HG03025 (cell line): ENCODE results near the gene MAD1L1.

Experiments
- ATAC-seq: cut with Tn5 transposase; IDR thresholded peaks from one replicate; pipeline ENCODE4 v1.9.1; 2021; ENCODE audit warnings: mild to moderate bottlenecking, moderate library complexity; ENCODE audit not compliant: unreplicated experiment, low FRiP score

MAD1L1 gene

DNA sequence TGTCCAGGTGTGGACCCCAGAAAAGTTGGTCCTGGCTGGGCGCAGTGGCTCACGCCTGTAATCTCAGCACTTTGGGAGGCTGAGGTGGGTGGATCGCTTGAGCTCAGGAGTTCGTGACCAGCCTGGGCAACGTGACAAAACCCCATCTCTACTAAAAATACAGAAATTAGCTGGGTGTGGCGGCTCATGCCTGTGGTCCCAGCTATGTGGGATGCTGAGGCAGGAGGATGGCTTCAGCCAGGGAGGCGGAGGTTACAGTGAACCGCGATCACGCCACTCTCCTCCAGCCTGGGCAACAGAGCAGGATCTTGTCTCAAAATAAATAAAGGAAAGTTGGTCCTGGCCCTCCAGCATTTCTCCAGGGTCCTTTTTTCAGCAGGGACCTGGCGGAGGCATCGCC, 10.7 kb upstream of the MAD1L1 start:
- no peak for ATAC-seq

GRCh38 chr7:2242541-2243429, 10.0 kb upstream of the MAD1L1 start:
- ATAC-seq = no peak

DNA sequence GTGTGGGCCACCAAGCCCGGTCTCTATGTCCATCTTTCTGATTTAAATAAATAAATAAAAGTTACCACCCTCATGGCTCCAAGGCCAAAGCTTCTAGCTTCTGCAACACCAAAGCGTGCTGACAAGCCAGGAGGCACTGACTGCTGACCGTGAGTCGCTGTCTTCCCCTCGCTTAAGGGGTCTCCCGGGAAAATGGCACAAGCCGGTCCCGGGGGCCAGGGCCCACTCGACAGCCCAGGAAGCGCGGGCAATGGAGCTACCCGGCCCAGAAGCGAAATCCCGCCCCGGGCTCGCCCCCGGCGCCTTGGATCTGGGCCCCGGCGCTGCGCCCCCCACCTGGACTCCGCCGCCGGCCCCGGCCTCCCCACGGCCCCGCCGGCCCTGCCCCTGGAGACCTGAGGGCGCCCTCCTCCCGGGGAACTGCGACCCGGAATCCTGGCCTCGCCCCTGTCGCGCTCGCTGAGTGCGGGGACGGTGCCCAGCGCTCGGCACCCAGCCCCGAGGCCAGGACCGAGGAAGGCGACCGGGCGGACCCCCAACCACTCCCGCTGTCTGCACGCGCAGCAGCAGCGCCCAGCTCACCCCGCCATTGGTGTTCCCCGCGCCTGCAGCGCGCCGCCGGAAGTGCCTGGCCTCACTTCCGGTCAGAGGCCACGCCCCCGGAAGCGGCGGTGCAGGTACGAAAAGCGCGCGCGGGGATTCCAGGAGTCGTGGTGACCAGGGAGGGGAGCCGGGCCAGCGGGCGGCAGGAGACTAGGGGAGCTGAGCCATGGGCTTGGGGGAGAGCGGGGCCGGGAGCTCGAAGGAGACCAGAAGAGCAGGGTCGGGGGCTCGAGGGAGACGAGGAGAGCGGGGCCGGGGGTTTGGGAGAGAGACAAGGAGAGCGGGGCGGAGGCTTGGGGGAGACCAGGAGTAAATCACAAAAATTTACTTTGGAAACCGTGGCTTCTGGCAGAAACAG, 9.1 kb upstream of the MAD1L1 start, which contains the start of the genes MRM2 and NUDT1:
MRM2 (minus strand) TSS at position 626 of the 961 bp plus-strand sequence; CDS start at position 590, 36 bp downstream.
NUDT1 (plus strand) TSS at position 647 of the 961 bp plus-strand sequence. CDS start 2,349 bp downstream, outside the sequence.
- peak; percentile 60 for ATAC-seq

DNA sequence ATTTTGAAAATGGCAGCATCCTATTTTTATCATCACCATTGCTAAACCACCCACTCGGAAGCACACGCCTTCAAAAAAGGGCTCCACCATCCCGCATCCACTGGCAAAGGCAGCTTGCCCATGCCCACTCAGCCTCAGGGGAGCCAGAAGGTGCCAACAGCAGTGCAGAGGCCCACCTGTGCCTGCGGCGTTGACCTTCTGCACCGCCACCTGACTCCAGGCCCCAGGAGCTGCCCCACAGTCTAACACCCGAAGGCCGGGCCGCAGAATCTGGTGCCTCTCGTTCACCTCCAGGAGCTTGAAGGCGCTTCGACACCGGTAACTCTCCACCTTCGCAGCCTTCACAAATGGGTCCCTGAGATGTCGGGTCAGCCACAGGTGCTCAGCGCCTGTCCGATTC, 6.5 kb upstream of the MAD1L1 start:
- ATAC-seq = no peak

- ATAC-seq = peak; percentile 56
Measured at GRCh38 chr7:2237109-2237602, 4.4 kb upstream of the MAD1L1 start.

DNA sequence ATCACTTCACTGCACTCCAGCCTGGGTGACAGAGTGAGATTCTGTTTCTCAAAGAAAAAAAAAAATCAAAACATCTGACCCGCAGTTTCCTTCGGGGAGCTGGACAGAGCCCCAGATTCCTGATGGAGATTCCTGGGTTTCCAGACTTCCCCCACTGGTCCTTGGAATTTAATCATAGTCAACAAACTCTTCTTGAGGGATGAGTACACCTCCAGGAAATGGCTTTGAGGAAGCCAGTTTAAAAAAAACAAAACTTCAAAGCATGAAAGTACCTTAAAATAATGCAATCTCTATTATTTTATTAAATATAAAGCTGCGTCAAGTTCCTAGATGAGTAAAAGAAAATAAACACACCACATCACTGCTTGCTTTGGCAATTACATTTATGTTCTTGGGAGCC, 1.2 kb upstream of the MAD1L1 start:
- ATAC-seq = no peak

- peak; percentile 24 for ATAC-seq
Measured at GRCh38 chr7:2231992-2232765, 566 bp downstream of the MAD1L1 start.

- no peak for ATAC-seq
Measured at GRCh38 chr7:2230882-2231281, 1.9 kb downstream of the MAD1L1 start.

GRCh38 chr7:2230226-2230625, 2.5 kb downstream of the MAD1L1 start:
- ATAC-seq = no peak

DNA sequence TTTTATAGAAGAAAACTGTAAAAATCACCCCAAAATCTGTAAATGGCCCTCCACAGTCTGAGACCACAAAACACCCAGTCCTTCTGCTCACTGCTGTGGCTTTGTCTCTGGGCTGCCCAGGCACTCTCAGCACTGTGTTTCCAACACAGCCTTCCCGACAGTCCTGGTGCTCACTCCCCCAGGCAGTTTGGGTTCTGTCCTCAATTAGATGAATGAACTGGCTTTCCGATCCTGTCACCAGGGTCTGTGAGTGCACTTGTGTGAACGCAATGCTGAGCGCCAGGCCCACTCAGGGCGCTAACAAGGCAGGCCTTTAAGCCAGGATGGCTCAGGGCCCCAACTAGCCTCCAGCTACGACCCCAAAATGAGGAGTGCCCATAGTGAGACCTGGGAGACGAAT, 3.3 kb downstream of the MAD1L1 start:
- no peak for ATAC-seq

DNA sequence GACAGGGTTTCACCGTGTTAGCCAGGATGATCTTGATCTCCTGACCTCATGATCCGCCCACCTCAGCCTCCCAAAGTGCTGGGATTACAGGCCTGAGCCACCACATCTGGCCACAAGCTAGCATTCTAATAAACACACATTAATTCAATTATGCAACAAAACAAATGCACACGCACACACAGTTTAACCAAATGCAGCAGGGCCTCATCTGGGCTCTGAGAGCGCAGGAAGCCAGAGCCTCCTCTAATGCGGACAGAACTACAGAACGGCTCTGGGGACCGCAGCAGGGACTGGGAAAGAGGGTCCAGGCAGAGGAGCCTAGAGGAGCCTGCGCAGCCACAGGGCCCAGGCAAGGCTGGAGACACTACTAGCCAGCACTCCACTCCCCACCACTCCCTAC, 3.8 kb downstream of the MAD1L1 start:
- ATAC-seq = no peak

- ATAC-seq = no peak
Measured at GRCh38 chr7:2227699-2228098, 5.0 kb downstream of the MAD1L1 start.

GRCh38 chr7:2225830-2226229, 6.9 kb downstream of the MAD1L1 start:
- no peak for ATAC-seq

- no peak for ATAC-seq
Measured at GRCh38 chr7:2225336-2225735, 7.4 kb downstream of the MAD1L1 start.

- no peak for ATAC-seq
Measured at GRCh38 chr7:2224934-2225333, 7.8 kb downstream of the MAD1L1 start.

DNA sequence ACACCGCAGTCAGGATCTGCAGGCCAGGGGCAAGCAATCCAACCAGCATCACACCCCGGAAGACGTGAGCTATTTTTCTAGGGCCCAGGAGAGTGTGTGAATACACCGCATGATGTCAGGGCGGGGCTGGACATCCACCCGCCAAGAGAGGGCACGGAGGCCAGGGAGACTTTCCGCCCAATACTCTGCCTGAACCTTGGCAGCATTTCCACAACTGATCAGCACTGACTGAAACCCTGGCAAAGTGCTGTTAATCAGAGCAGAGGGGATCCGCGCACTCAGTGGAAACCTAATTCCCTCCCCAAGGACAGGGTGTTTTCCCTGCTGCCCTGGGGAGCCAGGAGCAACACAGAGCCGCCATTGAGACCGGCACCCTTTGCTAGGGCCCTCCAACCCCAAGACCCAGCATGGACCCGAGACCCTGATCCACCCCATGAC, 8.2 kb downstream of the MAD1L1 start:
- ATAC-seq = no peak

GRCh38 chr7:2223321-2223720, 9.4 kb downstream of the MAD1L1 start:
- ATAC-seq = no peak

- ATAC-seq = no peak
Measured at GRCh38 chr7:2222516-2222915, 10.2 kb downstream of the MAD1L1 start.

DNA sequence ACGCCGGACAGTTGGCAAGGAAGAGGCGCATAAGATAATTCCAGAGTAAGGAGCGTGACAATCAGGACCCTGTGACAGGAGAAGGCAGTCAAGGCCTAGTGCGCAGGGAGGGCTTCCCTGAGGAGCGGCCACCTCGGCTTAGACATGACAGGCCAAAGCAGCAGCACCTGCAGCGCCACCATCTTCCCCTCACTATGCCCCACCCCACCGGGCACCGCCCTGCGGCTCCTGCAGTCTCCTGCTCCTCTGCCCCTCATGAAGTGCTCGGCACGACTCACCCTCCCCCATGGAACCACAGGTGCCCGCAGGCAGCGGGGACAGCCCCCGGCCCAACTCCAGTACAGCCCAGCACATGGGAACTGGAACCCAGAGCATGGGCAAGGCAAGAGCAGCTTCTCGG, 11.8 kb downstream of the MAD1L1 start:
- ATAC-seq = no peak

DNA sequence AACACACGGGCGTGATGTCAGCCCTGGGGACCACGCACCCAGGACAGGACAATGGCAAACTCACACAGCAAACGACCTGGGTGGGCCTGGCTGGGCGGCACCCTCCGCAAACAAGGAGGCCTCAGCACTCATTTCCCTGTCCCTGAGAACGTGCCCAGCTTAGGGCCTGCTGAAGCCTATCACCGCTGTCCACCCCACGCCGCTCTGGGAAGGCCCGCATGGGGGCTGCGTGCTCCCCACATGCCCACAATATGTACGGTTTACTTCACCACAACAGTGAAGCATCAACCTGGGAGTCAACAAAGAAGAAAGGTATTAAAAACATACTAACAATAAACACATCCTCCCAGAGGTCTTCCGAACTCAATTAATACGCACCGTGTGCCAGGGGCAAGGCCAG, 12.2 kb downstream of the MAD1L1 start:
- ATAC-seq = no peak
